AG20443 (cell line): ENCODE results near the gene FOXO3B.
"Not testable (repeated sequence)": the region's sequence is repeated elsewhere in the genome, so short reads cannot be mapped to it uniquely, and the experiment has no call there.

Source experiments
- DNase-seq: peaks from one replicate; pipeline ENCODE4 v3.0.0; 2012; ENCODE audit warnings: low spot score, mixed read lengths

Gene FOXO3B

GRCh38 chr17:18650094-18650493, 32.0 kb downstream of the FOXO3B start:
- not testable (repeated sequence) for DNase-seq

- DNase-seq = not testable (repeated sequence)
Observed at GRCh38 chr17:18644291-18644690, 37.8 kb downstream of the FOXO3B start, which contains the start of gene TBC1D28. Gene TBC1D28, minus strand, starts transcription at chr17:18644391. Its CDS starts 3,039 bp downstream, at chr17:18641352.

- DNase-seq = not testable (repeated sequence)
Observed at GRCh38 chr17:18643124-18643523, 39.0 kb downstream of the FOXO3B start.

GRCh38 chr17:18638357-18638756, 43.8 kb downstream of the FOXO3B start:
- not testable (repeated sequence) for DNase-seq

- not testable (repeated sequence) for DNase-seq
Observed at GRCh38 chr17:18636237-18636636, 45.9 kb downstream of the FOXO3B start.

GRCh38 chr17:18635773-18636172, 46.3 kb downstream of the FOXO3B start:
- not testable (repeated sequence) for DNase-seq

- not testable (repeated sequence) for DNase-seq
Observed at GRCh38 chr17:18634550-18635263, 47.4 kb downstream of the FOXO3B start.
